Thyroid gland (tissue), 4 donors: ENCODE data around the gene FN3K. TPM values are rescaled to one million over a fixed set of nuclear protein-coding genes. Genes with fewer than 3 reads are reported as not detected.

Source experiments
- DNase-seq, 2 donors: peaks; one replicate each; pipeline ENCODE4 v3.0.0-alpha.2; 2019
- H3K27ac ChIP-seq, 3 donors: fragments of 200-600 bp; sonication (generic); 1 replicate in 2 of 3; 2 replicates in 1 of 3; pipeline ENCODE4 v1.5.1; 2016 to 2019; ENCODE audit warnings: mild to moderate bottlenecking in 1 of 3, moderate library complexity in 1 of 3
- H3K27me3 ChIP-seq: fragments of 200-600 bp; sonication (generic); one replicate; pipeline ENCODE4 v1.5.1; 2019
- H3K36me3 ChIP-seq, 2 donors: fragments of 200-600 bp; sonication (generic); one replicate each; pipeline ENCODE4 v1.5.1; 2016 to 2019
- H3K4me1 ChIP-seq, 2 donors: fragments of 200-600 bp; sonication (generic); one replicate each; pipeline ENCODE4 v1.5.1; 2017 to 2019
- H3K4me3 ChIP-seq, 3 donors: fragments of 200-600 bp; sonication (generic); replicated peaks in 1 of 3; 1 replicate in 2 of 3; 2 replicates in 1 of 3; pipeline ENCODE4 v1.5.1; 2016; ENCODE audit warnings: mild to moderate bottlenecking in 1 of 3
- H3K9me3 ChIP-seq: fragments of 200-600 bp; sonication (generic); one replicate; pipeline ENCODE4 v1.5.1; 2017
- CTCF ChIP-seq, 6 experiments: fragments of 200-600 bp in 3 of 6; fragments of 450-650 bp in 3 of 6; sonication (generic) in 3 of 6; IDR thresholded peaks; one replicate each; pipeline ENCODE4 v1.5.1; 2016 to 2019; ENCODE audit warnings: antibody characterized with exemption in 6 of 6, mild to moderate bottlenecking in 2 of 6, inconsistent platforms in 1 of 6, moderate library complexity in 1 of 6
- POLR2A ChIP-seq, 2 donors: fragments of 450-650 bp; IDR thresholded peaks; one replicate each; pipeline ENCODE4 v1.6.1; 2017; ENCODE audit warnings: antibody characterized with exemption in 2 of 2, mild to moderate bottlenecking in 2 of 2, moderate library complexity in 1 of 2
- WGBS, 2 donors: methylation state at CpG; one replicate each; pipeline ENCODE4 v1.1.5; 2017; 5-methylcytosine and 5-hydroxymethylcytosine counted together
- intact Hi-C: fragments of 100-400 bp; cut with DNase I; formaldehyde crosslinking; loops from one replicate; pipeline ENCODE4 v1.15.1; 2023
- total RNA-seq, 4 donors: library from RNA; depleted of rRNA; stranded (reverse); fragments of >200 nt; gene quantifications; one replicate each; pipeline ENCODE4 v1.2.3, GENCODE V29; 2016

FN3K gene
- total RNA-seq, 4 donors from 2014 or later: 7.2 to 13.3 (median 12.0) TPM

- Histone ChIP-seq H3K27me3 (no peaks in the 10 kb centered on the region), H3K36me3 (peaks cover 0 to 12% of the 10 kb centered on the region in 2 donors), H3K9me3 (no peaks in the 10 kb centered on the region), H3K4me3 (no peak overlapping the region), H3K4me1 (peaks cover 0 to 2% of the 10 kb centered on the region in 2 donors), H3K27ac (no peak overlapping the region)
- WGBS, 2 donors: 83 to 89% methylated on average over 43 to 46 of the region's 48 CpGs
- intact Hi-C loops: no loop called here
- no peak for DNase-seq
- no peak for TF ChIP-seq CTCF (IDR thresholded peaks at IDR 0.05)
Observed at GRCh38 chr17:82729479-82730260, 5.7 kb upstream of the FN3K start.

GRCh38 chr17:82732118-82732743, 3.2 kb upstream of the FN3K start:
- no peak for TF ChIP-seq CTCF (IDR thresholded peaks at IDR 0.05)
- TF ChIP-seq POLR2A (IDR thresholded peaks at IDR 0.05): no peak
- DNase-seq: no peak
- 94 to 95% methylated on average over 13 of the region's 13 CpGs for WGBS, 2 donors
- Histone ChIP-seq H3K4me1 (peaks cover 6 to 17% of the 10 kb centered on the region in 2 donors), H3K4me3 (no peak overlapping the region), H3K9me3 (no peaks in the 10 kb centered on the region), H3K36me3 (peaks cover 0 to 2% of the 10 kb centered on the region in 2 donors), H3K27me3 (no peaks in the 10 kb centered on the region), H3K27ac (no peak overlapping the region)
- intact Hi-C loops: no loop called here

GRCh38 chr17:82736511-82737185, 1.2 kb downstream of the FN3K start:
- H3K4me3 ChIP-seq: peak overlapping the region in 1 of 3 donors; percentile 80
- H3K27me3 ChIP-seq: no peaks in the 10 kb centered on the region
- peaks cover 6 to 17% of the 10 kb centered on the region in 2 donors for H3K4me1 ChIP-seq
- intact Hi-C loops: no loop called here
- 88% methylated on average over 13 to 18 of the region's 18 CpGs for WGBS, 2 donors
- H3K9me3 ChIP-seq: no peaks in the 10 kb centered on the region
- H3K27ac ChIP-seq: peak overlapping the region in 1 of 3 donors; percentile 47
- peaks cover 16 to 18% of the 10 kb centered on the region in 2 donors for H3K36me3 ChIP-seq
- no peak for TF ChIP-seq CTCF (IDR thresholded peaks at IDR 0.05)
- TF ChIP-seq POLR2A (IDR thresholded peaks at IDR 0.05): no peak
- no peak for DNase-seq

- 86 to 90% methylated on average over 20 to 26 of the region's 26 CpGs for WGBS, 2 donors
- TF ChIP-seq POLR2A (IDR thresholded peaks at IDR 0.05): no peak
- no peak for TF ChIP-seq CTCF (IDR thresholded peaks at IDR 0.05)
- no peaks in the 10 kb centered on the region for H3K9me3 ChIP-seq
- DNase-seq: no peak
- intact Hi-C loops: no loop called here
- no peak overlapping the region for H3K4me3 ChIP-seq
- H3K27me3 ChIP-seq: no peaks in the 10 kb centered on the region
- H3K4me1 ChIP-seq: peaks cover 6 to 17% of the 10 kb centered on the region in 2 donors
- peaks cover 23 to 24% of the 10 kb centered on the region in 2 donors for H3K36me3 ChIP-seq
- H3K27ac ChIP-seq: no peak overlapping the region
Observed at GRCh38 chr17:82737967-82738877, 2.8 kb downstream of the FN3K start.
